HG03139 (cell line): ENCODE data around the gene IGSF9B.
A peak's percentile ranks its signal among the peaks of the same experiment; 100 is the strongest.

Experiments used
- ATAC-seq: cut with Tn5 transposase; IDR thresholded peaks from one replicate; pipeline ENCODE4 v1.9.1; 2021; ENCODE audit not compliant: unreplicated experiment

IGSF9B gene

DNA sequence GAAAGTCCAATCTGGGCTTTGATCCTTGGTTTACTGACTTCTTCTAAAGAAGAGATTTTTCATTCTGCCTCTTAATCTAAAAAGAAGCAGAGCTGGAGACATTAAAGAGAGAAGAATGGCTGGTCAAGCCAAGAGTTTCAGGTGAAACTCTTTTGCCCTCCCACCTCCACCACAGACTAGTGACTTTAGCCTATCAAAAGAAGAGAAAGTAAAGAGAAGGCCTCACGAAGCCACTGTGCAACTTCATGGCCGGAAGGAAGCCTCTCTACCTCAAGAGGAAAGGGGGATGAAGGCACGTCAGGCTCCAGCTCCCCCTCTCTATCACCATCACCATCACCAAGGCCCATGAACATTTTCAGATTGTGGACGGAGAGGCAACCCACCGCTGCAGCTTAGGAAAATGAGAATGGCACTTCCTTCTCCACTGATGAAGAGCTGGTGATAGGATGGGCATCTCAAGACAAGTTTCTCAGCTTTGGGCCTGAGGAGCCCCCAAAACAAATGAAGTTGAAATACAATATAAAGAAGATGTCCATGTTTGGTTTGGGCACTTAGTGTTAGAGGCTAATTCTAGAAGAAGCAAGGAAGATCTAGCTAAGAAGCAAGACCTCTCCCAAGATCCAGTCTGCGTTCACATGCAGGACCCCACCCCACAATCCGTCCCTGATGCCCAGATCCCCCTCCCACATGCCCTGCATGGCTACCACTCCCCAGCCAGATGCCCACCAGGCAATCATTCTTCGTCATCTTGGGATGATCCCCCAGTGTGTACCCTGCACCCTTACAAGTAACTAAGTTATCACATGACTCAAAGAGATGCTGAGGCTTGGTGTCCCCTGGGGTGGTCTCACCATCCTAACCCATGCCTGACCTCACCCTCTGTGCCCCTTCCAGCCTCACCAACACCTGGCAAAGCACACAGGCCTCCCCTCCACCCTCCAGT is 52.6 kb downstream of the IGSF9B start:
- ATAC-seq: no peak

DNA sequence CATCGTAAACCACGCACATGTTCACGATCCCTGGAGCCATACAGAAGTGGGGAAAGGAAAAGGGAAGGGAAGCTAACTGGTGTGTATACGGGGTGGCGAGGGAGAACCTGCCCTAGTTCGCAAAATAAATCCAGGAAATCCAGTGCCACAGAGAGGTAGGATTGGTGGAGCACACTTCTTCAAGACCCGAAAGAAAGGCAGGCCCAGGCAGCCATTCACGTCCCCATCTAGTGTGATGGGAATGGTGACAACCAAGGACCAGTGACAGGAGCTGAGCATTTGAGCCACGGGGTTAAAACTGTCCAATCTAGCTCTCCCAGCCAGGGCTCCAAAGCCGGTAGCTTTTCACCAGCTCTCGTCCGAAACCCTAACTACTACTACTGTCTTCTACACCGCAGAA is 53.7 kb downstream of the IGSF9B start:
- ATAC-seq: no peak

DNA sequence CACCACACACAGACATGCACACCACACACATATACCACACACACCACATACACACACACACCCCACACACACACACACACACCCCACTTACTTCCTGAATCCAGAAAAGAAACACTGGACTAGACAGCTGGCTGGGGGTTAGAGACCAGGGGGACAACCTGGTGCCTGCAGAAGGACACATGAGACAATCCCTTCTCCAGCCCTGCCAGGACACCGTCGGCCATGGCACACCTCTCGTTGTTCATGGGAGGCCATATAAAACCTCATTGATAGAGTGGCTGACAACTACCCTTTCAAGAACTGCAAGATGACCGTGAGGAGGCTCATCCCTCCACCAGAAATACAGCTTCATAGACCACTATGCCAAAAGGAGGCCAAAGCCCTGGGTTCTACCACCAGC is 54.3 kb downstream of the IGSF9B start:
- no peak for ATAC-seq

DNA sequence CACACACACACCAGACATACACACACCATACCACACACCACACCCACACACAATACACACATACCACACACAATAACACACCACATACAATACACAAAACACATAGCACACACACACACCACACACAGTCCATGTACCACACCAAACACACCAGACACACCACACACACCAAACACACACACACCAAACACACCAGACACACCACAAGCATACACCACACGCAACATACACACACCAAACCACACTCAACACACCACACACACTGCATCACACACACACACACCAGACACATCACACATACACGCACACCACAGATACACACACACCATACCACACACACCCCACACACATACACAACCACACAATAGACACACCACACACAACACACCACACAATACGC is 54.8 kb downstream of the IGSF9B start:
- ATAC-seq: no peak

DNA sequence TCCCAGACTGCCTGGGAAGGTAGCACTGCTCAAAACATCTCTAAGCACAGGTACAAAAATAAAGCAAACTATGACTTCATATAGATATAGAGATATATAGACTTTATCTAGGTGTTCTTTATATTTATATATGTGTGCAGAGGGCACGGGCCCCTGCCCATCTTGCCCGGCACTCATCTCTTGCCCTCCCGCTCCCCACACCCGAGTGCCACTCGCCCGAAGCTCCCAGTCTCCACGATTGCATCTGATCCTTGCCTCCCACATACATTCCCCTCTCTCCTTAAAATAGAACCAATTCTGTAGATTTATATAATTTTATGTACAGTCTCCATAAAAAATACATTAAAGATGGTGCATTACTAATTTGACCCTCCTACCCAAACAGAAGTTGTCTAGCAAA is 55.5 kb downstream of the IGSF9B start:
- ATAC-seq: no peak

DNA sequence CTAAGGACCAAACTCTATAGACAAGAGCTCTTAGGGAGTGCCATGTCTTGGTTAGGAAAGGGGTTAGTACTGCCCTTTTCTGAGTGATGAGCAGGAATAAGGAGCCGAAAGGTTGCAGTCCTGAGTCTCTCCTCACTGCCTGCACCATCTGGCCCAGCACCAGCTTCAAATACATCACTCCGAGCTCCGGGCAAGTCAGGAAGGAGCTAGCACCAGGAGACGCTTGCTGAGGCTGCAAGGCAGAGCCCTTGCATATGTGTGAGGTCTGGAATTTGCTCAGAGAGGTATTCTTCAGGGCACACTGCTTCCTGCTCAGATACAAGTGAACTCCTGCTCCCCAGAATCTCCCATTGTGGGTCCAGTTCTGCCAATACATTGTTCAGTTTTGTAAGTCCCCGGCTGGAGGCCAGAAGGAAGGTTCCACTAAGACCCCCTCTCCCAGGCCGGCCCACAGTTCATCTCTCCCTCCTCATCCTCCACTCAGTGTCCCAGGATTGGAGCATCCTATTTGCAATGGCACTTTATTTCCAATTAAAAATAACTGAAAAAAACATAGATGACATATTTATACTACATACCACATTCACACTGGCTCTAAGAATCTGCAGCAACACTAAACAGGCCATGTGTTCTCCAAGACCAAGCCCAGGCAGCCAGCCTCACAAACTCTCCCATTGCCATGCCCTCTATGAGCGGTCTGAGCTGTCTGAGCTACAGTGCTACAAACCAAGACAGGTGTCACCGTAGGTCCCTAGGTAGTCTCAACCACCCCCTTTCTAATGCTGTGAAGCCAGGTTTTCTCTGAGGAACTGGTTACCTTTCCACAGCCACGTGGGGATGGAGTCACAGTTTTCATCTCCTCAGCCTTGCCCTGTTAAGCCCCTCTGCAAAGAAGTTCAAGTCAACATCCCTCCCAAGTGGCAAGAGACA is 56.3 kb downstream of the IGSF9B start:
- no peak for ATAC-seq

DNA sequence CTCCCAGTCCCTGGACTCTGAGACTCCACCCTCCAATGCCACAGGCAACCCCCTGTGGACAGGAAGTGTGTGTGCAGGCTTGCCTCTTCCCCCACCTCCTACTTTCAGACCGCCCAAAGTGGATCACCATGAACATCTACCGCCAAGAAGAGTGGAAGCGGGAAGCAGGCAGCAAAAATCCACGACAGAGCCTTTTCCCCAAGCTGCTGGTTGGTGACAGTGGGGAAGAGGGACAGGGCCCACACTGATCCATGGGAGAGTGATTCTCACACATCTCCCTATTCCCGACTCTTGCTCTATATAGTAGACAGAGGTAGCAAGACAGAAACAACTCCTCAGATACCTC is 58.0 kb downstream of the IGSF9B start:
- no peak for ATAC-seq

DNA sequence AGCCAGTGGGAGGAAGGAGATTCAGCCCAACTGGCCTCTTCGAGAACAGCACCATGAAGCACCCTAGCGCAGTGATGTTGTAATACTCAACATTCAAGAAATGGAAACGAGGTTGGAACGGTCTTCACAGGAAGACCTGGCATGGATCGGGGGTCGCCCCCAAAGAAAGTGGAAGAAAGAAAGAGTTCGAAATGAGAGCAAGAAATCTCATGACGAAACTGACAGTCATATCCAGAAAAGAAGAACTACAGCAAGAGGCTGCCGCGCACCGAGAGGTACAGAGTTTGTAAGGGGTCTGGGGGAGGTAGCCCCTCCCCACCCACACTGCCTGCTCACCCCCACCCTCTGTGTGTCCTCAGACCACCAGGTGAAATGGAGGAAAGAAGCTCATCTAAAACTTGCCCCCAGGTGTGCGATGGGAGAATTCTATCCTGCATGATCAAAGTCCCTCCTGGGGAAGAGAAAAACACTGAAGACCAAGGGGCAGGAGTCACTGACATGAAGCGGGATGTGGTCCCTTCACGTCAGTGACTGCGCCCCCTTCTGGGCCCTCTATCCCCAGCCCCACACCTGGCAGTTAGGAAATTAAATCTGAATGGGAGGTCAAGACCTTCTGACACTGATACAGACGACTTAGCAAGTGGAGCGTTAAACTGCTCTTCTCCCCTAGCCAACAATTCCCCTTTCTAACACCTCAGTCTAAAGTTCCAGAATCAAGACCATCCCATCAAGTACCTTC is 58.6 kb downstream of the IGSF9B start:
- ATAC-seq: no peak

DNA sequence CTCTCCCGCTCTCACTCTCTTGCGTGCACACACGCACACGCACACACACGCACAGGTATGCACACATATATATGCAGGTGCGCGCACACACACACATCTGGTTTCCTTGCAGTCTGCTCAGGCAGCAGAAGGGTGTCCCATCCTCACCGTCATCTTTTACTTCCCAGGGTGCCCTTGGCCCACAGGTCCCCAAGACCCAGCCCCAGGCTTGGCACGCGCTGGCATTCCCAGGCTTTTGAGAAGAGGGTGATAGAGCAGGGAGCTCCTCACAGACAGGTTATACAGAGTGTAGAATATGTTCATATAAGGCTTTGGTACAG is 59.5 kb downstream of the IGSF9B start:
- no peak for ATAC-seq

DNA sequence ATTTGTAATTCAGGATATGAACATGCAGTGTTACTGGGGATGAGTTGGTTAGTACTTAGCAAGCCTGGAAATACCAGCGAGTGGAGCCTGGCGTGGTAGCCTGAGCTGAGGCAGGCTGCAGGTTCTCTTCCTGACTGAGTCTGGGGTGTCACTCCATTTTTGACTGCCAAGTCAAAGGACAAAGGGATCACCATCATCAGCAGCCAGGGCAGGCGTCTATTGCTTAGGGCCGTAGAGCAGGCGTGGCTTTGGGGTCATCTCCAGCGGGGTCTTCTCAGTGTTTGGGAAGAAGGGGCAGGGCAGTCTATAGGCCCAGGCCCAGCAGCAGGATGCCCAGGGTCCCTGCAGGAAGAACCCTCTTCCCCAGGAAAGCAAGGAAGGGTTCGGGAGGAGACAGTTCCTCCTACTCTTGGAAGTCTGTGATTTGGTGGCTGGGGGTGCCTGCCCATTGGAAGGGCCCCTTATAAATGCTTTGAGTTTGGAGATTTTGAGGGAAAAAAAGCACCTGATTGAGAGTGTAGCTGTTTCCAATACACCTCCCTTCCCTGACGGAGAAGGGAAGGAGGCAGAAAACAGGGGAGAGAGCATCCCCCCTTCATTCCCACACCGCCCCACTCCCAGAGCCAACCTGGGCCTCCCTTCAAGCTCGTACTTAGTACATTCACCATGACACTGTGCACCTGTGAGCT is 60.0 kb downstream of the IGSF9B start:
- ATAC-seq: no peak

DNA sequence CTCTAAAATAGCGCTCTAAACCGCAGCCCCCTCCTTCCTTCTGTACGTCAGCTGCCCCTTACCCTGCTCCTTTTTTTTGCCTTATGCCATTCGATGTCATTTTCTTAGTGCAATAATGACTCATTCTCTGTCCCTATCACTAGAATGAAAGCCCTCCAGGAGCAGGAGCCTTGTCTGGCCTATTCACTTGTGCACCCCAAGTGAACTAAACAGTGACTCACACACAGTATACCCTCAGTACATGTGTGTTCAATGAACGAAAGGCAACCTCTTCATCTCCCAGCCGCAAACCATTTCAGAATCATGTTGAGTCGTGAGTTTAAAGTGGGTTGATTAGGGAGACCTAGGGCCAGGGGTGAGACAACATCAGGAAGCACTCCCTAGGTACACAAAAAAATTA is 60.7 kb downstream of the IGSF9B start:
- no peak for ATAC-seq

DNA sequence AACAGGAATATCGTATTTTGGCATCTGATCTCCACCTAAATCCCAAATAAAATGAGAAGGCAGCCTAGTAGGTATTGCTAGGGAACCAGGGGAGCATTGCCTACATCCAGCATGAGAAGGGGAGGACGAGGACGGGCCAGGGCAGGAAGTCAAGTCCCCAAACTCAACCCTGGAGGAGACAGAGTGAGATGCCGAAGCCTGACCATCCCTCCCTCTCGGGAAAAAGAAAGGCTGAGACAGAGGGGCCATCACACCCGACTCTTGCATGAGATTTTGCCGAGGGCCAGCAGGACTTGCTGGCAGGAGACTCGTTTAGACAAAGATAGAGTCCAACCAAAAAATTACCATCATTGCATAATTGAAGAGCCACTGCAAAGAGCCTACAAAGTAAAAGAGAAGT is 61.2 kb downstream of the IGSF9B start:
- no peak for ATAC-seq

DNA sequence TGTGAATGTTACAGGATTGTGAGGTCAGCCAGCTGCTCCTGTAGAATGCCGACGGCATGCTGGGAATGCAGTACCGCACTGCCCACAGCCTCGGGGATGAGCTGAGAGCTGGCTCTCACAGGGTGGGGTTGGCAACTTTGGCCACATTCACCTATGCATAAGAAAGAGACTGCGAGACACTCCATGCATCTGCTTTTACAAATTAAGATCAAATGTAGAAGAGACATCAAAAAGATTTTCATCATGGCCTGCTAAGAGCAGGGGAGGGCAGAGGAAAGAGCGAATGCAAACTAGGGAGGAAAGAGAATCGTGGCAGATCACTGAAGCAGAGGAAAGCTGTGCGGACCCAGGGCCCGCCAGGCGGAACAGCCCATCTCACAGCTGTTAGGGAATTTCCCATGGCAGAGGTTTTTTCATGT is 61.7 kb downstream of the IGSF9B start:
- peak; percentile 53 for ATAC-seq

DNA sequence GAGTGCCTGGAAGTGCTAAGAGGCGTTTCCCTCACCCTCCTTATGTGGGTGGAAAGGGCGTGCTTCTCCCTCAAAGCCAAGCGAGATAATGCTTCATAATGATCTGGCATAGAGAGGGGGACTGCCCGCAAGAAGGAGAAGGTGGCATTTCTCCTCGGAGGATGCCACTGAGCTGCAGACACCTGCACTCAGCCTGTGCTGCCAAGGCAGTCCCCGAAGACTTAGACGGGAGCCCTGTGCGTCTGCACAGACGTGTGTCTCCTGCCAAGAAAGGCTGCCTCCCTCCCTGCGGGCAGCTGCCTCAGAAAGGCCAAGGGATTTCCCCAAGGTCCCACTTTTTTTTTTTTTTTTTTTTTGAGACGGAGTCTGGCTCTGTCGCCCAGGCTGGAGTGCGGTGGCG is 63.4 kb downstream of the IGSF9B start:
- ATAC-seq: no peak

DNA sequence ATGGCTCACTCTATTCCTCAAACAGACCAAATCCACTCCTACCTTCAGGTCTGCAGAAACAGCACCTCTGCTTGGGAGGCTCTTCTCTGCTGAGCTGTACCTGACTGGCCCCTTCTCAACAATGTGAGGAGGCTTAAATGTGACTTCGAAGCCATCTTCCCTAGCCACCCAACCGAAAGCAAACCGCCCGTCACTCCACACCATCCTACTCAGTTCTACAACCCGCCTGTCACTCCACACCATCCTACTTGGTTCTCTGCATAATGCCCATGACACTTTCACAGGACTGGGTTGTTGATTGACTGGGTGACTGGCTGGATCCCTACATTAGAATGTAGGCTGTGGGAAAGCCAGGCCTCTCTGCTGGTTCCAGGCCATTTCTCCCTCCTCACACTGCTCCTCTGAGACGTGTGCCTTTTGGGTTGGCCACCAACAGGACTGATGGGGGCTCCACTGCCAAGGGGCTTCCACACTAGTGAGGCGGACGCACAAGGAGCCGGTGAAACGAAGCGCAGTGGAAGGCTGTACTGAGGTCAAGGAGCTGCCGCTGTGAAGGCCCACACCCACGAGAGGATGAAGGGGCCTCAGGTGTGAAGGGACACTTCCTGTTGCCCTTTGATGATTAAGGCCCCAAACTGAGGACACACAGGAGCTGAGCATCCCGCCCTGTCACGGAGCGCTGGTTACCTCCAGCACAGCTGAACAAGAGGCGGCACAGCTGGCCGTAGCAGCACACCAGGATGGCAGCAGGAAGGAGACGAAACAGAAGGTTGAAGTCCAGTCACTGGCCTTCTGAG is 64.0 kb downstream of the IGSF9B start:
- ATAC-seq: no peak

DNA sequence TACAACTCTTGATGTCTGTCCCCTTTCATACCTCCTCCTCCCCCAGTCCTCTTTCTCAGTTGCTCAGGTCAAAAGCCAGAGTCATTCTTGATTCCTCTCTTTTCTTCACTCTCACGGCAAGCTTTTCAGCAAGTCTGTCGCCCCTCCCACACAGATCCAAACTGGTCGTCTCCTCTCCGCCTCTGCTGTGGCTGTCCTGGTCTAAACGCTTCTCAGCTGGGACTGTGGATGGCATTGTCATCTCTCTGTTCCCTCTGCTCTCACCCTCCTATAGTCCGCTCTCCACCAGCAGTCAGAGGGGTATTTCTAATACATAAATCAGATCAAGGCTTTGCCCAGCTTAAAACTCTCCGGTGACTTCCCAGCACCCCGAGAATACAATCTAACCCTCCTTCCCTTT is 64.6 kb downstream of the IGSF9B start:
- no peak for ATAC-seq

DNA sequence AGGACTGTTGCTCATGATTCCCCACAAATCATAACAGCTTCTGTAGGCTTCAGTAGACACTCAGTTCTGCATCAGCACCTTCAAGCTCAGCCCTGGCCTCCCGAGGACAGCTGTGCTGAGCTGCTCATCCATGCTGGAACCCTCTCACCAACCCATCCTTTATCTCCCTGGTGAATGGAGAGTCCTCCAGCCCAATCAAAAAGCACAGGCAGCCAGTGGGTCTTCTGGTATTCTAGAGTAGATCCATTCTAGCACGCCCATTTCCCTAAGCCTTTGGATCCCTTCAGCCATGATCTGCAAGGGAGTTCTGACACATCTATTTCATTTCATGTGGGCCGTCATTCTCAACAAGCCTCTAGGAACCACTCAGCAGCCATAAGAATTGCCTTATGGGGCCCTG is 66.9 kb downstream of the IGSF9B start:
- no peak for ATAC-seq

DNA sequence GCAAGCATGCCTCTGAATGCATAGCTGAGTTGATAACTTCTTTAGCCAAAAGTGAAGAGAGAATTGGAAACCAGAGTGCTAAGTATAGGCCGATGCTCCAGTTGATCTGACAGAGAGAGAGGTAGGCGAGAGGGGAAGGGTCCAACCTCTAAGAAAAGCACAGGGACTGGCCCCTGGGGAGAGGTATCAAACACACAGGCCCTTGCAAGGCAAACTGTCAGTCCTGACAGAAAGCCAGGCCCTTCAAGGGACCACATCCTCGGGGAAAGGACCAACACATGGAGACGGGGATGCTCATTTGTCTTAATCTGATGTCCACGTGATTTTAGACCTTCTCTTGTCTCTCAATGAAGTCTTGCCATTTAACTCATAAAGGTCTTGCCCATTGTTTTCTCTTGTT is 67.6 kb downstream of the IGSF9B start:
- no peak for ATAC-seq

DNA sequence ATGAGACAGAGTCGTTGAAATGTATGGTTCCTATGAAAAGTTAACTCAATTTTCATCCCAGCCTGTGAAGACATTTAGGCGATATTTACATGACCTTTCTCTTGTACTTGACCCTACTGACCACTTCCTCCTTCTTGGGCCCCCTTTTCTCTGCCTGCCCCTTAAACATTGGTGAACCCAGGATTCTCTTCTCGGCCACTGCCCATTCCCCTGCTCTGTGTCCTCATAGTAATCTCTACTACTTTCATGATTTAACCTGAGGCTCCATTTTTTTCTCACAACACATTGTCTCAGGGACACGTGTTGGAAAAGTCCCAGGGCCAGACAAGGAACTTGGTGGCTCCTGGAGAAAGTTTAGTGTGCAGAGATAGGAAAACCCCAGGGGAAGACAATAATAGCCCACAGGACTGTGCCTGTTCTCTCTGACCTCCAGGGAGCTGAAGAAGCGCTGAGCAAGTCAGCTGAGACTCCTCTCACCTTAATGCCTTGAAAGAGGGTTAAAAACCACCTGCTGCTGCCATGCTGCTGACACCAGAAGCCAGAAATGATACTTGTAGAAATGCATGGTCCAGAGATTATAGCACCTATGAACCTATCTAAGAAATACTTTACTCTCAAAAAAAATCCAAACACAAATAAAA is 69.0 kb downstream of the IGSF9B start:
- no peak for ATAC-seq

DNA sequence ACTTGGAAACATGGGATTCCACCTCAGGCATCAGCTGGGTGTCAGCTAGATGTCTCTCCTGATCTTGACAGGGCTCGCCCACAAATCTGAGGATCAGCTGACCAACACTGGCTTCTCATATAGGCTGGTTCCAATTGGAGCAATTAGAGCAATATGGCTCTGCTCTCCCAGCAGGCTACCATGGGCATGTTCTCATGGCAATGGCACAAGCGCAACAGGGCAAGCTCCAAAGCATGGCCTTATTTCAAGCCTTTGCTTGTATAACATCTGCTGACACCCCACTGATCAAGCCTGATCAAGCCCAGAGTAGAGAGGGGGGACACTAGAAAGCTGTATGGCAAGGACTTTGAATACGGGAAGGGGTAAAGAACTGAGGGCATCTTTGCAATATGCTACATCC is 70.7 kb downstream of the IGSF9B start:
- ATAC-seq: no peak
